ENCODE results near the gene ARHGEF7.
"Not testable (repeated sequence)": the region's sequence is repeated elsewhere in the genome, so short reads cannot be mapped to it uniquely, and the experiment has no call there.

GRCh38 chr13:111189064-111189505 lies 74.0 kb downstream of the ARHGEF7 start:
- TF ChIP-seq CTCF (IDR thresholded peaks at IDR 0.05; ENCODE audit: low read depth, low read length); EZH2phosphoT487 (IDR thresholded peaks at IDR 0.05; ENCODE audit: low read depth): not testable (repeated sequence)

All from OCI-LY3 (cell line).